Stimulated activated CD4-positive, alpha-beta T cell treated with anti-CD3 and anti-CD28 coated beads, Interleukin-4, amount 100 ng/mL, for 4 hours (primary cell): ENCODE results near the gene RNF207.
A peak's percentile ranks its signal among the peaks of the same experiment; 100 is the strongest.

Experiments
- DNase-seq, 2 experiments: peaks; one replicate each; pipeline ENCODE4 v3.0.0-alpha.2; 2020

The RNF207 gene

DNA sequence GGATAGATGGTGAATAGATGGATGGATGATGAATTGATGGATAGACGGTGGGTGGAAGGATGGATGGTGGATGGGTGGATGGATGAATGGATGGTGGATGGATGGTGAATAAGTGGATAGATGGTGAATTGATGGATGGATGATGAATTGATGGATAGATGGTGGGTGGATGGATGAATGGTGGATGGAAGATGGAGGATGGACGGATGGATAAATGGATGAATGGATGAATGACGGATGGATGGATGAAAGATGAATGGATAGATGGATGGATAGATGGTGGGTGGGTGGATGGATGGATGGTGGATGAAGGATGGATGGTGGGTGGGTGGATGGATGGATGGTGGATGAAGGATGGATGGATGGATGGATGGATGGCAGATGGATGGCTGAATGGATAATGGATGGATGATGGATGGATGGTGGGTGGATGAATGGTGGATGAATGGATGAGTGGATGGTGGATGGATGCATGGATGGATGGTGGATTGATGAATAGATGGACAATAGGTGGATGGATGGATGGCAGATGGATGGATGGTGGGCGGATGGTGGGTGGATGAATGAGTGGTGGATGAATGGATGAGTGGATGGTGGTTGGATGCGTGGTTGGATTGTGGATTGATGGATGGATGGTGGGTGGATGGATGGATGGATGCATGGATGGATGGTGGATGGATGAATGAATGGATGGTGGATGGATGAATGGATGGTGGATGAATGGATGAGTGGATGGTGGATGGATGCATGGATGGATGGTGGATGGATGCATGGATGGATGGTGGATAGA is 31.1 kb upstream of the RNF207 start:
- no peak for DNase-seq

DNA sequence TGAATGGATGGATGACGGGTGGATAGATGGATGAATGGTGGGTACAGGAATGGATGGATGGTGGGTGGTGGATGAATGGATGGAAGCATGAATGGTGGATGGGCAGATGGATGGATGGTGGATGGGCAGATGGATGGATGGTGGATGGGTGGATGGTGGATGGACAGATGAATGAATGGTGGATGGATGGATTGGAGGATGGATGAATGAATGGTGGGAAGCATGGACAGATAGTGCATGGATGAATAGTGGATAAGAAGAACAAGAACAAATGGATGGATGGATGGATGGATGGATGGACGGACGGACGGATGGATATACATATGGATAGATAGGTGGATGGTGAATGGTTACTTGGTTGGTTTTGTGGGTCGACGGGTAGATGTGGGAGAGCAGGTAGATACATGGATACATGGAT is 30.5 kb upstream of the RNF207 start:
- DNase-seq = no peak

DNA sequence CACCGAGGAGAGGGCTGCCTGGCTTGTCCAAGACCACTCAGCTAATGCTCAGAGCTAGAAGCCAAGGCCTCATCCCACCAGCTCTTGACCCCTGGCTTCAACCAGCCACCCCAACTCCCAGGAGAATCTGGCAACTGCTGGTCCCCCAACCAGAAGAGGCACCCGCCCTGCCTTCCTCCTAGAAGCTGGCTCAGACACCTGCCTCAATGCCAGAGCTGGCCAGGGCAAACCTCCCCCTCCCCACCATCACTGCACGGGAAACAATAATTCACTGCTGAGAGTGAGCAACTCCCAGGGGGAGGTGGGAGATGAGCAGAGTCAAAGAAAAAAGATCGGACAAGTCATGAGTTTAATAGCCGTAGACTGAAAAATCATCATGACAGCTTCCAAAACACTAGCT is 29.1 kb upstream of the RNF207 start:
- no peak for DNase-seq

DNA sequence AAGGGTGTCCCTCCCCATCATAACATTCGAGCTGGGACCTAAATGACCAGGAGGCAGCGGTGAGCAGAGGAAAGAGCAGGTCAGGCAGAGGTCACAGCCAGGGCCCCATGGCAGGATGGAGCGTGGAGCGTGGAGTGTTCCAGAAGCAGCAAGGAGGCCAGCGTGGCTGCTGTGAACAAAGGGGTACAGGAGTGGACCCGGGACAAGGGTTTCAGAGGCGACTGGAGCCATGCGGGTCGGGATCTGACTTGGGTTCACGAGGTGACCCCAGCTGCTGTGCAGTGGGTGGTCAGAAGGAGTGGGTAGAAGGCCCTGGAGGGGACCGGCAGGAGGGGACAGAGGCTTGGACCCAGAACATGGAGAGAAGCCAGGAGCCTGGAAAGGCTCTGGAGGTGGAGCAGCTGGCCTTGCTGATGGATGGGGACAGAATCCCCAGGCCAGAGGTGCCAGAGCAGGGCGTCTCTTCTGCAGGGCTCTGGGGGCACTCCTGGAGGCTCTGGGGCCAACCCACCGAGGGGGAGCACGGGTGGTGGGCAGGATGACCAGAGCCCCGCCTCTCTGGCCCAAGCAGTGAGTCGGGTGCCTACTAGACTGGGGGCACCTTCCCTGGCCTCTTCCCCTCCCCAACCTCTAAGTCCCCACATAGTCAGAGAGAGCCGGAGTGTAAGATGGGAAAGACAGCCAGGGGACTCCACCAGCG is 28.1 kb upstream of the RNF207 start:
- no peak for DNase-seq

DNA sequence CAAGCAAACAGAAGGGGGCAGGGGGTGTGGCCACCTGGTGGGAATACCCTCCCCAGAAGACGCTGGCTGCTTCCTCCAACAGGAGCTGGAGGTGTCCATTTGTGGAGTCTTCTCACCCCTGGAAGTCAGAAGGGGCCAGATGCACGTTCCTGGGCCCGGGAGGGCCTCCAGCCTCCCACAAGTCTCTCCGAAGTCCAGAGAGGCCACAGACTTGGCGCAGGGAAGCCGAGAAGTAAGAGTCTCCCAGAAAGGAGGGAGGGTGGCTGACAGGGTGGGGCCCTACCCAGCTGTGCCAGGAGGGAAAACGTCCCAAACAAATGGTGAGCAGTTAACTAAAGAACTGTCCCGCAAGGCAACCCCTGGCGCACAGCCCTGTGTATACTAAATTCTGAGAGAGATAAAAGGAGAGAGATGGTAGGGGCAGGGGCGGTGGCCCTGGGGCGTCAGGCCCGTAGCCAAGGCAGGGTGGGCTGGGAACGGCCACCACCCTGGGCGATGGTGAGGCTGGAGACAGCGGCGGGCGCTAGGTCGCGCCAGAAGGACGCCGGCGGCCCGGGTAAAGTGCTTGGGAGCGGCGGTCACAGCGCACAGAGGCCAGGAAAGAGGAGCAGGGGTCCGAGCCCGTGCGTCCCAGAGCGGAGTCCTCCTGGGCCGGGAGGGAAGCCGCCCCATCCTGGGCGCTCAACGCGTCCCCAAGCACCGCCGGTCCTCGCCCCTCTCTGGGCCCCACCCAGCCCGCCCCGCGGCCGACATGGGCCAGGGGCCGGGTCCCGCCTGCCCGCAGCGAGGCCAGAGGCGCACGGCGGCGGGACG is 27.0 kb upstream of the RNF207 start:
- DNase-seq = no peak

DNA sequence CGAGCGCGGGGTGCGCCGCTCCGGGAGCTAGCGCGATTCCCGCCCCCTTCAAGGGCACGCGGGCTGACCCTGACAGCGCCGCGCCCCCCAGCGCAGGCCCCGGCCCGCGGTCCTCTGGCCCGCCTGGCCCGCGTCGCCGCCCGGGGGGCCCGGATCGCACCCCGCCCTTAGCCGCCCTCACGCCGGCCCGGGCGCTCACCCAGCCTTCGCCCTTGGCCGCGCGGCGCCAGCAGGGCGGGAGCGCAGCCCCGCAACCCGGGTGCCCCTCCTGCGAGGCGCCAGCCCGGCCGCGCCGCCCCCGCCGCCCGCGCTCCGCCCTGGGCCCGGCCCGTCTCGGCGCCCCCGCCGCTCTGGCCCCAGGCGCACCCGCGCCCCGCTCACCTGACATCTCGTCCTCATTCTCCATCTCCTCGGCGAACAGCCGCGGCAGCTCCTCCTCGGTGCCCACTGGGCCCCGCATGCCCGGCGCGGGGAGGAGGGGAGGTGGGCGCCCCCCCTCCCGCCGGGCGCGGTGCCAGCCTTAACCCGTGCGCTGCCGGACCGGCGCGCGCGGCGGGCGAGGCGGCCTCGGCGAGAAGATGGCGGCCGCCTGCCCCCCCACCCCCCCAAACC is 26.2 kb upstream of the RNF207 start:
- no peak for DNase-seq

DNA sequence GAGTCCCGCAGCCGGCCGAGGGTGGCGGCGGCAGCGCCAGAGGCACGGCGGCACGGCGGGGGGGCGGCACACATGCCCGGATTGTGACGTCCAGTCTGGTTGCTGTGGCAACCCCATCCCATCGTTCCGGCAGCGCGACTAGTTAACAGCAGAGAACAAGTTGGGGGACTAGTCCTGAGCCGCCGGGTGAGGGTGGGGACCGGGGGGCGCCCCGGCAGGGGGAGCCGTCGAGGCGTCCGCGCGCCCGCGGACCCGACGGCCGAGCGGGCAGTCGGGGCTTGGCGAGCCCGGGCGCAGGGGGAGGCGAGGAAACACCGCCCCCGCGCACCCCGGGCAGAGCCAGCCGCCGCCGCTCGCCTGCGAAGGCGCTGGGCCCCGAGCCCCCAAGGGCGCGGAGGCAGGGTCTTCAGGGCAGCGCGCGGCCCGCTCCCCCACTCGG is 25.6 kb upstream of the RNF207 start, which contains the start of gene CHD5:
CHD5 (minus strand) TSS at position 54 of the 439 bp plus-strand sequence. CDS start 298 bp downstream, outside the sequence.
- no peak for DNase-seq

DNA sequence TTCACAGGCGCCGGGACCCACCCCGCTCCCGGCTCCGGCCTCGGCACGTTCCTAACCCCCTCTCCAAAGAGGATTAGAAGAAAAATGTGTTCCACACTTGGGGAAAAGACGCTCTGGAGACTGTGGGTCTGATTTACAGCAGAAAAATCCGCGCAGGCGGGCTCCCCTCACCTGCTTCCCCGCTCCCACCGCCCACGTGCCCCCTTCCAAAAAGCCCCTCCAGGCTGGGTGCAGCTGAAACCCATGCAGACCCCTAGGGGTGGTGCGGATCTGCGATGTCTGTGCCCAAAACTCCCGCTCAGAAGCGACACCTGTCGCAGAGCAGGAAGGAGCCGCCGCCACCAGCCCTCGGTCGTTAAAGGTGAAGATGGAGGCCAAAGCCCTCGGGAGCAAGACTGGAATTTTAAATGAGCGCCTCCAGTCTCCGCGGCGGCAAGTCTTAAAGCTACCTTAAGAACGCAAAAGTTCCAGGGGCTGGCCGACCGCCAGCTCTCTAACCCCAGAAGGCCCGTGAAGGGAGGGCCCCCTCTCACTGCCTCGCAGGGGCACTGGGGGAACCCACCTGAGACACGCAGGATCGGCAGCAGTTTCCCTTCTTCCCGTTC is 25.1 kb upstream of the RNF207 start:
- no peak for DNase-seq

DNA sequence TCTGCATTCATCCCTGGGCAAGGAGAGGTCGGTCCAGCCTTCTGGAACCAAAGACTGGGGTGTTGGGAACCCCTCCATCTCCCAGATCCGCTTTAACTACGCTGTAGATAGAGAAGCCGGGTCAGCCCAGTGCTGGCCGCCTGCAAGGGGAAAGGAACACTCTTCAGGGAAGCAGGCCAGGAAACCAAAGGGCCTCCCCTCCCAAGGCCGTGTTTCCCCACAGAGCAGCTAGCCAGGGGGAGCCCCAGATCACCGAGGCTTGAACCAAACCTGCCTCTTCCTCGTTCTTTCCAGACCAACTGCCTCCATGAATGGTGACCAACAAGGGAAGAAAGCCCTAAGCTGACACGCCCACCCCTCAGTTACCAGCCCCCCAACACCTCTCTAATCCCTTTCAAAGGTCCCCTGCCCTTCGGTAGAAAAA is 24.6 kb upstream of the RNF207 start:
- no peak for DNase-seq

DNA sequence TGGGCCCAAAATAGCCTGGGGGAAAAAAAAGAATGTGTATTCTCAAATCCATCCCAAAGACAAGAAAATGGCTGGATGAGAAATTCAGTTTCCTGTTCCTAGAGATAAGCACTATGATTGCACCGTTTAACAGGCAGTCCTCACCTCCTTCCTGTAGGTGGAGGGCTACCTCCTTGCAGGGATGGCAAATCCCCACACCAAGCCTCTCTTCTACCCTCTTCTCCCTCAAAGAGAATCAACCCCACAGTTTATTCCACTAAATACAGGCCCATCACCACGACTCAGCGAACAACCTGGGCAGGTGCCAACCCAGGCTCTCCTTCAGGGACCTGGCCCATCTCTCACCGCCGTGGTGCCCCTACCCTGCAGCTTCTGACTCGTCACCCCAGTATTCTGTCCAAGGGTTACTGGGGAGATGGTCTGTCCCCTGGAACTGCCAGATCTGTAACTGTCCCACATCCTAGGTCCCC is 22.4 kb upstream of the RNF207 start:
- DNase-seq = no peak

DNA sequence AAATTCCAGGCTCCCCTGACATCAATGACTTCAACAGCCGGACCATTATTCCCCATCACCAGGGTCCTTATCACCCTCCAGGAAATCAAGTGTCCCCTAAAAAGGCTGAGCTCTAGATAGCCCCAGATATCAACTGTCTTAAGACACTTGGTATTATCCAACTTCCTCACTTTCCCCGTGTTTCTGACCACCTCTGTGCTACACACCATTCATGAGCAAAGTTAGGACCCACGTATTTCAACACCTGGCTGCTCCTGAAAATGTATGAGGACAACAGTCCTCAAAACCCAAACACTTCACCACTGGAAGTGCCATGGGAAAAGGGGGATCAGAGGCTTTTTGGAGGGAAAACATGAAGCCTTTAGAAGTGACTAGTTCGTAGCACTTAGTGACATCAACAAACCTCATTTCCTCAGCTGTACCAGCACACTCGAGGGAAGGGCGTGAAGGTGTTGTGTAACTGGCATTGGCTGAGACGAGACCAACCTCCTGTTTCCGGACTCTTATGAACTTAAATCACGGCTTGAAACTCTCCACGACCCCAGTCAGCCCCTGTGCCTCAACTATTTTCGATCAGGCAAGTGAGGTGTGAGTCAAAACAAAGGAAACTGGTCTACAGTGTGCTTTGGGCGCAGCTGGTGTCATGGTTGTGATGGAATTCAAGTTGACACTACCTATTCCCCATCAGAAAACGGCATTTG is 21.7 kb upstream of the RNF207 start:
- no peak for DNase-seq

DNA sequence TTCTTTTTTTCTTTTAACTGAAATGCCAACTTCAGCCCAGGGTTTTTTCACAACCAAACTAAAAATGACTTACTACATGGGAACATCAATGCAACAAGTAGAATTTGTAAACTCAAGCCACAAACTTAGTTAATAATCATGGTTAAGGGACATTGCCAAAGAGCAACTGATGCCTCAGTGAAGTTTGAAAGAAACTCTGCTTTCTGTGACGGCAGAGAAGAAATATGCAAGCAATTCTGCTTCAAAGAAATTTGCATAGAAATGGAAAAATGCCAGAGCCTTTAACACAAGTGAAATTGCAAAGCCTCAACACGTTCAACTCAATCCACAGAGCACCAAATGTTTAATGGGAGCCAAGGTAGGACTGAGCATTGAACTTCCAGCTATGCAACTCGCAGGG is 20.8 kb upstream of the RNF207 start:
- DNase-seq = no peak

DNA sequence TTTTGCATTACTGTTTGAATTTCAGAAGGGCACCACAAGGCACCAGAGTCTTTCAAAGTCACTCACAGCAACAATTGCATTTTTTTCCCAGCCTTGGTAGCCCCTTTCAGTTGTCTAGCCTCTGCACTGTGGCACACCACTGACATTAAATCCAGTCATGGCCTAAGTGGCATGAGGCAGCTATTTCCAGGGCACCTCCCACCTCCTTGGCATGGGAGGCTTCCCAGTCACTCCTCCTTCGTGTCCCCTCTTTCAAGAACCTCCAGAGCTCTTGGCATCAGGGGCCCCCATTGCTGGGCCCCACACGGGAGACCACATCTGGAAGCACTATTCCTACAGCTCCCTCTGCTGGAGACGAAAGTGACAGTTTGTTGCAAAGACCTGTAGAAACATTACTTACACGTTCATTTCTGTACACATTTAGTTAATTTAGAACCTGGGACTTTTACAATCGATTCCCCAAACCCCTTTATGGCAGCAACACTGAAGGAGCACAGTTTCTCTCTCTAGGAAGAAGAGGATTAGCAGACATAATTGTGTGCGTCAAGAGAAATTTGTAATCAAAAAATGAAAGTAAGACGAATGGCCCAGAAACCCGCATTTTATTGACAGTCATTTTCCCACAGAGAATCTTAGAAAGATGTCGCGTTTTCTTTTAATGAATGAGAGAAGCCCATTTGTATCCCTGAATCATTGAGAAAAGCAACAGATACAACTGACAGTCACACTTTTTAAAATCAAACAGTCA is 20.1 kb upstream of the RNF207 start:
- DNase-seq = no peak

DNA sequence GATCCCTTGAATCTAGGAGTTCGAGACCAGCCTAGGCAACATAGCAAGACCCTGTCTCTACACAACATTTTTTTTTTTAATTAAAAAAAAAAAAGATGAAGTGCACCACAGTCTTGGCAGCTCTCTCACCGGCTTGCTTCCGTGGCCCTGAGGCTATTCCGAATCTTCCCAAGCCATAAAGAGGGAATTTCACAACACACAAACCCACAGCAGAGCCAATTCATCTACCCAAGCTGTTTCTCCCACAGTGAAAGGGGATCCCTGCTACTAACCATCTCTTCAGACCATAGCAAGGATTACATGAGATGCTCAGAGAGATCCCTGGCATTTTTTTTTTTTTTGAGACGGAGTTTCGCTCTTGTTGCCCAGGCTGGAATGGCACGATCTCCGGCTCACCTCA is 17.5 kb upstream of the RNF207 start:
- DNase-seq = no peak

DNA sequence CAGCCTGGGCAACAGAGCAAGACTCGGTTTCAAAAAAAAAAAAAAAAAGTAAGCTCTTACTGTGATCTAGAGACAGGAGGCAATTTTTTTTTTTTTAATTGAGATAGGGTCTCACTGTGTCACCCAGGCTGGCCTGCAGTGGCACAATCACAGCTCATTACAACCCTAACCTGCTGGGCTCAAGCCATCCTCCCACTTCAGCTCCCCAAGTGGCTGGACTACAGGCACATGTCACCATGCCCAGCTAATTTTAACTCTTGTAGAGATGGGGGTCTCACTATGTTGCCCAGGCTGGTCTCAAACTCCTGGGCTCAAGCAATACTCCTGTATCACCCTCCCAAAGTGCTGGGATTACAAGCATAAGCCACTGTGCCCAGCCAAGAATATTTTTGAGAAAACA is 14.0 kb upstream of the RNF207 start:
- no peak for DNase-seq

DNA sequence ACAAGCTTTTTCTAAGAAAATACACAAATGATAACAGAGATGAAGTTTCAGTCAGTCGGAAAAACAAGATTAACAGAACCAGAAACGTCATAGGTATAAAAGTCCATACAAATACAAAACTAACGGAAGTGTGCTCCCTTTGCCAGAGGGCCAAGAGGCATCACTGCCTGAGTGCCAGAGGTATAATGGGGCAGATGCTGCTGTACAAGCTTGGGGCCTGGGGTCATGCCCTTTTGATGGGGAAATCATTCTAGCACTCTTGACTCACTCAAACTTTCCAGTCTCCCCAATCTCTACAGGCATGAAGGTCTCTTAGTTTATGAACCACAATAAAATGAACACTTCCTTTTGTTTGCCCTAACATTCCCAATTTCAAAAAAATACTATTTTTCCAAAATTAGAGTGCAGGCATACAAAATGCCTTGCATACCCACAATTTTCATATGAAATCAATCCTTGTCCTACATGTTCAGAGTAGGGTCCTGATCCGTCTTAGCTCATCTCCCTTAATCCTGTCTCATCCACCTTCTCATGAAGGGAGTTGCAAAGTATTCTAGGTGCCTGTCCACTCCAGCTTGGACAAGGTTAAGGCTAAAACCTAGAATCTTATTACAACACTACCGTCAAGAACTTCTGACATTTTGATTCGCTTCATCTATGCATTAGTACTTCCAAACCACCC is 8.0 kb upstream of the RNF207 start:
- DNase-seq = no peak

DNA sequence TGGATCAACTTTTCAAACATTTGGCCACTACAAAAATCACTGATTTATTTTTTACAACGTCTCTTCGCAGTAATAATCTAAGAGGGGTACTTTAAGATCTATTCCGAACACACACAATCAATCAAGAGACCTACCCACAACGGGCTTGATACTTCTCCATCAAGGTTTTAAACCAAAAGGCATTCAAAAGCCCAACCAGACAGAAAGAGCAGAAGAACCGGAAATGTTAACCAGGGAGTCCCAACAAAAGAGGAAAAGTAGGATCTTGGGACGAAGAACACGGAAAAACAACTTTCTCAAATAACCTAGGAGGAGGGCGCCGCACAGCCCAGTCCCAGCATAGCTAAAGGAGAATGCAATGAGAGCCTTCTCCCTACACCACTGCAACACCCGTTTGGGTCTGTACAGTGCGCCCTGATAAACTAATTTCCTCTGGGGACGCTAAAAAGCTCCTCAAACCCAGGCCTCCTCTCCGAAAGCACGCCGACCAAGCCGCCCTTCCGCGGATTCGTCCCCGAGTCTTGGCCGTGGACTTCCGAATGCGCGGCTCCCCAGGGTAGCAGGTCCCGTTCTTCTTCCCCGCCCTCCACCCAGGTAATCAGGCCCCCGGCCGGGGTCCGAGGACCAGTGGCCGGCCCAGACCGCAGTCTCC is 7.1 kb upstream of the RNF207 start:
- DNase-seq = peak in 1 of 2 experiments; percentile 25

DNA sequence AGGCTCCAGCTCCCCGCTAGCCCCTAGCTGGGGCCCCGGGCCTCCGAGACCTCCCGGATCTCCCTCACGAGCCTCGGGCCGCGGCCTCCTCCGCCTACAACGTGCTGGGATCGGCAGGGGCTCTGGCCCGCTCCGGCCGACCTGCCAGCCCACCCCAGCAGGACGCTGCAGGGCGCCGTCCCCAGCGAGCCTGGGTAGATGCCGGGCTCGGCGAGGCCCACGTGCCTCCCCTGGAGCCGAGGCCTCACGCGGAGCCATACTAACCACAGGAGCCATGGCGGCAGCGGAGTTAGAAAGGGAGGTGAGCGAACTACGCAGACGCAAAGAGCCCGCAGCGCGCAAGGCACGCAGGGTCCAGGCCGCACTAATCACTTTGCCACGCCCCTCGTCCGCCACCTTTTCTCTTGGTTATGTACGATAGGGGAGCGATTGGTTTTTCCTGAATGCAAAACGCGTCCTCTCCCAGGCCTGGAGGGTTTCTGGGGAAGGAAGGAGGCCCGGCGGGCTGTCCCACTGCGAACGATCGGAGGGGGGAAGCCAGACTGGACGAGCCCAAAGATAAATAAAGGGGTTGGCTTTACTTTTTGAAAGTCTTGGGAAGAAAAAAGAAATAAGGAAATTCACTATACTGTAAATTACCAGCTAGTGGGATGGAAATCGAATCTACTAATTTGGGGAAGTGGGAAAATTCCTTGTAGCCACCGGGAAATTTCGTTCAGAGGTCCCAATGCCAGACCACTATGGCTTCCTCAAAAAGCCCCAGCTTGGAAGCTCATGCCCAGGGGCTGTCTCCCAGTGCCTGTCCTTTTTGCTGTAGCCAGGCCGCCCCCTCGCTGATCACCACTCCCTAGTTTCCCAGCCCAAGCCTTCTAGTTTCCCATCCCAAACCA is 6.4 kb upstream of the RNF207 start, which contains the start of gene RPL22:
RPL22 (minus strand) TSS at position 298 of the 890 bp plus-strand sequence; CDS start at position 276, 22 bp downstream.
- DNase-seq = peak; percentile 93 to 98
